Measurements from ENCODE around the gene PHLDA3. TPM values are rescaled to one million over a fixed set of nuclear protein-coding genes. Genes with fewer than 3 reads are reported as not detected.

Gene PHLDA3
- total and polyA plus RNA-seq, 2 of the 4 experiments (the other 2 are of a cell fraction) = 41.6 to 102 TPM

GRCh38 chr1:201419746-201420607 lies 49.0 kb downstream of the PHLDA3 start (continued):
- no peak for TF ChIP-seq CEBPB (IDR thresholded peaks at IDR 0.05; ENCODE audit: low read depth, low read length)

GRCh38 chr1:201419256-201419655 lies 49.7 kb downstream of the PHLDA3 start:
- BruUV-seq (replicated peaks) = no TSS peak
- WGBS, 2 experiments (ENCODE audit: extremely low coverage in 2 of 2, insufficient read length in 1 of 2) = no CpG with 5 or more reads among the region's 4 CpGs
- Histone ChIP-seq H3K4me3 (ENCODE audit: insufficient read depth, low read depth, low read length) (no peak overlapping the region), H2AFZ (replicated peaks; ENCODE audit: low read length, poor library complexity) (no peak overlapping the region), H4K5ac (ENCODE audit: low read depth, low read length) (no peak overlapping the region), H2BK15ac (ENCODE audit: low read depth, low read length) (no peak overlapping the region), H3K4me1 (ENCODE audit: control insufficient read depth, insufficient read depth, low read length) (no peaks in the 10 kb centered on the region), H3K9me3 (ENCODE audit: control insufficient read depth, insufficient read depth, low read length) (peaks cover 11% of the 10 kb centered on the region), H3K14ac (replicated peaks; ENCODE audit: low read depth, low read length) (no peak overlapping the region), H3K27me3 (ENCODE audit: control insufficient read depth, insufficient read depth, low read length) (peaks cover 62% of the 10 kb centered on the region), H4K20me1 (ENCODE audit: insufficient read depth, low read length) (no peaks in the 10 kb centered on the region), H4K8ac (ENCODE audit: low read depth in 2 of 2, low read length in 2 of 2) (no peak overlapping the region), H3K36me3 (ENCODE audit: control insufficient read depth, insufficient read depth, low read length) (no peaks in the 10 kb centered on the region), H2BK120ac (ENCODE audit: low read depth, low read length) (no peak overlapping the region), H4K91ac (ENCODE audit: insufficient read depth, low read depth, low read length) (no peak overlapping the region), H3K23ac (ENCODE audit: low read depth, low read length) (no peak overlapping the region), H2BK5ac (ENCODE audit: low read depth, low read length, poor library complexity, severe bottlenecking) (no peak overlapping the region), H2AK9ac (replicated peaks; ENCODE audit: low read depth, low read length, poor library complexity) (no peak overlapping the region), H2BK20ac (ENCODE audit: low read depth, low read length) (no peak overlapping the region), H3K4ac (ENCODE audit: low read depth, low read length) (no peak overlapping the region), H3K27ac (ENCODE audit: insufficient read depth, low read length) (no peak overlapping the region), H3K56ac (ENCODE audit: extremely low read depth, insufficient read depth, low read length) (no peak overlapping the region), H3K9ac (ENCODE audit: low read depth, low read length) (no peak overlapping the region), H3K9me1 (ENCODE audit: insufficient read depth, low read length) (no peaks in the 10 kb centered on the region; the same call in 1 of the 2 replicates), H3K4me2 (ENCODE audit: low read depth, low read length) (no peak overlapping the region), H3K18ac (ENCODE audit: low read depth, low read length) (no peak overlapping the region), H2AK5ac (ENCODE audit: low read depth, low read length) (no peak overlapping the region), H3K79me1 (ENCODE audit: low read depth in 1 of 2, low read length in 2 of 2) (no peaks in the 10 kb centered on the region)
- in situ Hi-C loops (cut with MboI; ENCODE audit: low sequenced_read_pairs) (no loop called here), dilution Hi-C loops (cut with HindIII; ENCODE audit: low sequenced_read_pairs, unreplicated experiment) (no loop called here), intact Hi-C loops (cut with micrococcal nuclease) (no loop called here)
- ChIA-PET POLR2A (ENCODE audit: unreplicated experiment) (no interaction called here), CTCF (interaction anchor here (3.5 kb wide), 1 partner anchor 16 kb away, joined by 13 read pairs; no protein-coding TSS in a partner anchor)
- ATAC-seq (ENCODE audit: low read depth) (no peak), DNase-seq (no peak)
- TF ChIP-seq MAFK (IDR thresholded peaks at IDR 0.05; ENCODE audit: low read depth, low read length) = no peak
- no peak for TF ChIP-seq RCOR1 (IDR thresholded peaks at IDR 0.05; ENCODE audit: insufficient replicate concordance, low read length)
- no peak for TF ChIP-seq CTCF (conservative IDR thresholded peaks at IDR 0.05; ENCODE audit: low read depth, low read length)
- TF ChIP-seq RAD21 (IDR thresholded peaks at IDR 0.05; ENCODE audit: low read length) = no peak
- TF ChIP-seq MAZ (IDR thresholded peaks at IDR 0.05; ENCODE audit: borderline replicate concordance, low read depth, low read length) = no peak
- TF ChIP-seq ELK1 (IDR thresholded peaks at IDR 0.05; ENCODE audit: borderline replicate concordance, low read depth, low read length) = no peak
